Hepatocyte (in vitro differentiated cells): ENCODE measurements around the gene ALPL.

ENCODE experiments used
- EZH2 ChIP-seq: fragments of 200-600 bp; sonication (generic); IDR thresholded peaks from 2 replicates; pipeline ENCODE4 v1.6.1; 2016; ENCODE audit warnings: antibody characterized with exemption, mild to moderate bottlenecking, borderline replicate concordance
- TF ChIP-seq, protein P1 (sequence below): fragments of 200-600 bp; sonication (generic); IDR thresholded peaks from 2 replicates; pipeline ENCODE4 v1.5.1; 2016; ENCODE audit warnings: antibody characterized with exemption, mild to moderate bottlenecking; ENCODE audit not compliant: poor library complexity

DNA sequence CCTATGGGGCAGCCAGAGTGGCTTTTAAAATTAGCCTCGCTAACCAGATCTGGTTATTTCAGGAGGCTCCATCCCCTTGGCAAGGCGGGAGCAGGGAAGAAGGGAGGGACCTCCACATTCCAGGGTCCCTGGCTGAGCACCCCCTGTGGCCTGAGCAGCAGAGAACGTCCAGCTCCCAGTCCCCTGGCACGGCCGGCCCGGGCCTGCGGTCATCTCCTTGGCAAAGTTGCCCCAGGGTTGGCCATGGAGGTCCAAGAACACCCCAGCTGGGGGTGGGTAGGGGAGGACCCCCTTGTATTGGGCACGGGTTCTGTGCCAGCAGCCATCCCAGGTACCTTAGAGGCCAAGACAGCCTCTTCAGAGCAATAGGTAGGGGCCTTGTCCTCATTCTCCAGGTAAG, 84.0 kb downstream of the ALPL start:
- TF ChIP-seq, protein P1, sequence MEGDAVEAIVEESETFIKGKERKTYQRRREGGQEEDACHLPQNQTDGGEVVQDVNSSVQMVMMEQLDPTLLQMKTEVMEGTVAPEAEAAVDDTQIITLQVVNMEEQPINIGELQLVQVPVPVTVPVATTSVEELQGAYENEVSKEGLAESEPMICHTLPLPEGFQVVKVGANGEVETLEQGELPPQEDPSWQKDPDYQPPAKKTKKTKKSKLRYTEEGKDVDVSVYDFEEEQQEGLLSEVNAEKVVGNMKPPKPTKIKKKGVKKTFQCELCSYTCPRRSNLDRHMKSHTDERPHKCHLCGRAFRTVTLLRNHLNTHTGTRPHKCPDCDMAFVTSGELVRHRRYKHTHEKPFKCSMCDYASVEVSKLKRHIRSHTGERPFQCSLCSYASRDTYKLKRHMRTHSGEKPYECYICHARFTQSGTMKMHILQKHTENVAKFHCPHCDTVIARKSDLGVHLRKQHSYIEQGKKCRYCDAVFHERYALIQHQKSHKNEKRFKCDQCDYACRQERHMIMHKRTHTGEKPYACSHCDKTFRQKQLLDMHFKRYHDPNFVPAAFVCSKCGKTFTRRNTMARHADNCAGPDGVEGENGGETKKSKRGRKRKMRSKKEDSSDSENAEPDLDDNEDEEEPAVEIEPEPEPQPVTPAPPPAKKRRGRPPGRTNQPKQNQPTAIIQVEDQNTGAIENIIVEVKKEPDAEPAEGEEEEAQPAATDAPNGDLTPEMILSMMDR: no peak
- no peak for TF ChIP-seq EZH2
